Mesothelial cell of epicardium (in vitro differentiated cells): ENCODE data around the gene ZNF662. TPM values are rescaled to one million over a fixed set of nuclear protein-coding genes. Genes with fewer than 3 reads are reported as not detected.

ENCODE experiments used
- DNase-seq, 2 experiments: peaks; one replicate each; pipeline ENCODE4 v3.0.0; 2021; ENCODE audit warnings: low spot score in 2 of 2; ENCODE audit not compliant: unreplicated experiment in 2 of 2
- H3K27ac Mint-ChIP-seq: 2 replicates; pipeline ENCODE4 v1.8.0; 2021; ENCODE audit warnings: mixed read lengths
- H3K27me3 Mint-ChIP-seq: 2 replicates; pipeline ENCODE4 v1.8.0; 2021; ENCODE audit warnings: low read depth, mixed read lengths
- H3K36me3 Mint-ChIP-seq: 2 replicates; pipeline ENCODE4 v1.8.0; 2021; ENCODE audit warnings: mixed read lengths
- H3K4me1 Mint-ChIP-seq: 2 replicates; pipeline ENCODE4 v1.8.0; 2021; ENCODE audit warnings: mixed read lengths
- H3K4me3 Mint-ChIP-seq: 2 replicates; pipeline ENCODE4 v1.8.0; 2021; ENCODE audit warnings: mild to moderate bottlenecking, moderate library complexity, mixed read lengths
- H3K9me3 Mint-ChIP-seq: 2 replicates; pipeline ENCODE4 v1.8.0; 2021; ENCODE audit warnings: mixed read lengths
- CTCF ChIP-seq: fragments of 200-600 bp; sonication (generic); IDR thresholded peaks from one replicate; pipeline ENCODE4 v1.5.0; 2021; ENCODE audit warnings: antibody characterized with exemption; ENCODE audit not compliant: unreplicated experiment
- total RNA-seq: library from RNA; stranded (reverse); gene quantifications from 3 replicates; pipeline ENCODE4 v1.2.1, GENCODE V29; 2021

ZNF662 gene
- total RNA-seq, 1 donor from 2014 or later: 0.45 TPM

GRCh38 chr3:42942693-42943092, 36.8 kb downstream of the ZNF662 start:
- Mint-ChIP-seq H3K27ac (no peak overlapping the region), H3K4me3 (no peak overlapping the region), H3K9me3 (no peaks in the 10 kb centered on the region), H3K4me1 (peaks cover 7% of the 10 kb centered on the region), H3K27me3 (peaks cover 41% of the 10 kb centered on the region), H3K36me3 (no peaks in the 10 kb centered on the region)
- DNase-seq: no peak
- TF ChIP-seq CTCF: no peak

GRCh38 chr3:42946050-42946449, 40.1 kb downstream of the ZNF662 start:
- H3K9me3 Mint-ChIP-seq: no peaks in the 10 kb centered on the region
- H3K27ac Mint-ChIP-seq: no peak overlapping the region
- no peak for DNase-seq
- peaks cover 54% of the 10 kb centered on the region for H3K27me3 Mint-ChIP-seq
- no peak overlapping the region for H3K4me3 Mint-ChIP-seq
- H3K36me3 Mint-ChIP-seq: no peaks in the 10 kb centered on the region
- no peaks in the 10 kb centered on the region for H3K4me1 Mint-ChIP-seq
- no peak for TF ChIP-seq CTCF

- Mint-ChIP-seq H3K9me3 (no peaks in the 10 kb centered on the region), H3K27ac (no peak overlapping the region), H3K4me1 (no peaks in the 10 kb centered on the region), H3K4me3 (no peak overlapping the region), H3K36me3 (no peaks in the 10 kb centered on the region), H3K27me3 (peaks cover 38% of the 10 kb centered on the region)
- DNase-seq: no peak
- TF ChIP-seq CTCF: no peak
Measured at GRCh38 chr3:42957573-42957972, 51.6 kb downstream of the ZNF662 start.

- Mint-ChIP-seq H3K9me3 (no peaks in the 10 kb centered on the region), H3K36me3 (no peaks in the 10 kb centered on the region), H3K4me1 (no peaks in the 10 kb centered on the region), H3K27ac (no peak overlapping the region), H3K27me3 (peaks cover 53% of the 10 kb centered on the region), H3K4me3 (no peak overlapping the region)
- TF ChIP-seq CTCF: no peak
- DNase-seq: no peak
Measured at GRCh38 chr3:42960282-42960681, 54.3 kb downstream of the ZNF662 start.

- DNase-seq: no peak
- Mint-ChIP-seq H3K27ac (no peak overlapping the region), H3K4me3 (no peak overlapping the region), H3K27me3 (peaks cover 56% of the 10 kb centered on the region), H3K4me1 (no peaks in the 10 kb centered on the region), H3K36me3 (no peaks in the 10 kb centered on the region), H3K9me3 (no peaks in the 10 kb centered on the region)
- no peak for TF ChIP-seq CTCF
Measured at GRCh38 chr3:42960786-42961185, 54.8 kb downstream of the ZNF662 start.

- Mint-ChIP-seq H3K9me3 (no peaks in the 10 kb centered on the region), H3K27ac (no peak overlapping the region), H3K36me3 (no peaks in the 10 kb centered on the region), H3K4me1 (no peaks in the 10 kb centered on the region), H3K4me3 (no peak overlapping the region), H3K27me3 (peaks cover 57% of the 10 kb centered on the region)
- peak; percentile 61 for TF ChIP-seq CTCF
- no peak for DNase-seq
Measured at GRCh38 chr3:42961633-42962032, 55.7 kb downstream of the ZNF662 start.
